ENCODE measurements around the gene PEX11G.

Gene PEX11G

DNA sequence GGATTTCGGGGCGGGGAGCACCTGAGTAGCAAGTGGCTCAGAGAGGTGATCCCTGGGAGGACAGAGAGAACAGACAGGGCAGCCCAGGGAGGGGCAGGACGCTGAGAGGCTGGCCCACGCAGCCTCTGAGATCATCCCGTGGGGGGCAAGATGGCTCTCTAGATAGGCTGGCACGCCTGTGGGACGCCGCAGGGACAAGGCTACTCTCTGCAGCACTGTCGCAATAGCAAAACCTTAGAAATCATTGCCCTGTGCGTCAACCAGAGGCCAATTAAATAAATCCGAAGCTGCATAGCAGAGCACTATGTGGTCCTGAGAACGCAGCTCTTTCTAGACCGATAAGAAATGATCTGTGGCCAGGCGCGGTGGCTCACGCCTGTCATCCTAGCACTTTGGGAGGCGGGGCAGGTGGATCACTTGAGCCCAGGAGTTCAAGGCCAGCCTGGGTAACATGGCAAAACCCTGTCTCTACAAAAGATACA, 5.1 kb downstream of the PEX11G start:
- no peak overlapping the region for H3K27ac ChIP-seq
- no peak for TF ChIP-seq CTCF (conservative IDR thresholded peaks at IDR 0.05)
- no peak for TF ChIP-seq ZFX (IDR thresholded peaks at IDR 0.05)

DNA sequence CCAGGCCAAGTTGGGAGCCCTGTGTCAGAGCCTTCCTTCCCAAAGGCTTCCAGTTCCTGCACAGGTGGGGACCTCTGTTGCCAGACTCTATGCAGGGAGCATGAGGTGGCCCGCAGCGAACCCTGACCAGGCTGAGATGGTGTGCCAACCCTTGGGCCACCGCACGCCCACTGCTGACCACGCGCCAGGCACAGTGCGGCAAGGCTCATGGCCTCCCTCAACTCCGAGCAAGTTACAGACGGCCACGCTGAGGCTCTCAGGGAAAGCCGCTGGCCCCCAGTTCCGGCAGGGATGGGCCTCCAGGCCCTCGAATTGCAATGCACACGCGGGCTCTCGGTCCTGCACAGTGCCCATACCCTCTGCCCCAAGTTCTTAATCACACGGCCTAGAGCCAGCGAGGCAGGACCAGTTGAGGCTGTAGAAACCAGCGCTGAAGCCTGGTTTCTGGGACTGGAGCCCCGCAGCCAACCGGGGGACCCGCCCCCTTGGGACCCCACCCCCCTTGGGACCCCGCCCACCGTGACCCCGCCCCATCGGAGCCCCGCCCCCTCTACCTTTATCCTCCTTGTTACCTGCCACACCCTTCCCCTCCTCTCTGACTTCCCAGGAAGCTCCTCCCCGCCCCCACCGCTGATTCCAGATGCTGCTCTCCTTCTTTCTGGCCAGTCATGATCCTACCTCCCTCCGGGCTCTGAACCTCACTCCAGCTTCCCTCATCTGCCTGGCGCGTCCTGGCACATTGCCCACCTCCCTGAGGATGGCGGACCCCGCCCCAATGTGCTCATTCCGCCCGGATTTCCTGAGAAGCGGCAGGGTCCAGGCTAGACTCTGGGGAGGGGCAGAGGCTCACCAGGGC, 6.0 kb downstream of the PEX11G start:
- no peak overlapping the region for H3K27ac ChIP-seq
- TF ChIP-seq ZFX (IDR thresholded peaks at IDR 0.05) (no peak), CTCF (conservative IDR thresholded peaks at IDR 0.05) (no peak)

- TF ChIP-seq ZFX (IDR thresholded peaks at IDR 0.05): no peak
- no peak for TF ChIP-seq CTCF (conservative IDR thresholded peaks at IDR 0.05)
- H3K27ac ChIP-seq: no peak overlapping the region
Measured at GRCh38 chr19:7480970-7481255, 7.9 kb downstream of the PEX11G start.

- TF ChIP-seq ZFX (IDR thresholded peaks at IDR 0.05) (no peak), CTCF (conservative IDR thresholded peaks at IDR 0.05) (no peak)
- H3K27ac ChIP-seq: no peak overlapping the region
Measured at GRCh38 chr19:7480222-7480969, 8.4 kb downstream of the PEX11G start.

DNA sequence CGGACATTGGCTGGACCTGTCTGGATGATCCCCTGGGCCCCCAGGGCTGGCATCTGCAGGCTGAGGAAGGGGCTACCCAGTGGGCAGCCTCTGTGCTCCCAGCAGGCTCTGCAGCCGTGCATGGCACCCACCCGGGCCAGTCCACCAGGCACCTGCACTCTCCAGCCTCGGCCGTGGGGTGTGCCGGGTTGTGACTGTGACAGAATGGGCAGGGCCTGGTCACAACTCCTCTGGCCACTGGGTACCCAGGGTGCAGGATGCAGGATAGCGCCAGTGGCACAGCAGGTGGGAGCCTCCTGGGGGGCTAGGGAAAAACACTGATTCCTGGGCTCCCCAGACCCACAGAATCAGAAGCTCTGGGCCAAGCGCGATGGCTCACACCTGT, 10.0 kb downstream of the PEX11G start:
- TF ChIP-seq ZFX (IDR thresholded peaks at IDR 0.05) (no peak), CTCF (conservative IDR thresholded peaks at IDR 0.05) (no peak)
- H3K27ac ChIP-seq: no peak overlapping the region

DNA sequence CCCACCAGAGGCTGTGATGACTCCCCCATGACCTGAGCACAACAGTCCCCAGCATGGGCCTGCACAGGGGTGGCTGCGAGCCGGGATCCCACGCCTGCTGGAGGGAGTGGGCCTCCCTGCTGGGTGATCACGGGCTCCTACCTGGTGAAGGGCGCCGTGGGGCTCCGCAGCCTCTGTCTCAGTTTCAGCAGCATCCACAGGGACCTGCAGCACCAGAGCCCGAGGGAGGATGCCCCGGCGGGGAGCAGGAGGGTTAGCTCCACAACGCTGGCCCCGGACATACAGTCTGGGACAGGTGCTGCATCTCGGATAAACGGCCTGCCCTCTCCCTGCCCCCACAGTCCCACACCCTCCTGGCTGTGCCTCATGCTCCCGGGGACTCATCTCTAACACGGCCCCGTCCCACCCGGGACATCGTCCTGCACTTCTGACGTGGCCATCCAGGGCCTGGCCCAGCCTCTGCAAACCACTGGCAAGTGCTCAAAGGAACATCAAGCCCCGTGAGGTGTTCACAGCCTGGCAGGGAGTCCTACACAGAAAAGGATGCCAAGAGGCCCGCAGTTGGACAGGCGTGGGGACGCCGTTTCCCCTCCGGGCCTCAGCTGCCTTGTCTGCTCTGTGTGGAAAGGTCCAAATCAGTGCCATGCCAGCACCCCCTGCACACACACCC, 10.5 kb downstream of the PEX11G start:
- H3K27ac ChIP-seq: no peak overlapping the region

More for the DNA sequence above, 10.5 kb downstream of the PEX11G start:
- TF ChIP-seq ZFX (IDR thresholded peaks at IDR 0.05): no peak
- no peak for TF ChIP-seq CTCF (conservative IDR thresholded peaks at IDR 0.05)
